Measurements from ENCODE around the gene SCN3A. TPM values are rescaled to one million over a fixed set of nuclear protein-coding genes. Genes with fewer than 3 reads are reported as not detected.

The SCN3A gene
- polyA plus RNA-seq, 1 donor from 2014 or later = 161 TPM

DNA sequence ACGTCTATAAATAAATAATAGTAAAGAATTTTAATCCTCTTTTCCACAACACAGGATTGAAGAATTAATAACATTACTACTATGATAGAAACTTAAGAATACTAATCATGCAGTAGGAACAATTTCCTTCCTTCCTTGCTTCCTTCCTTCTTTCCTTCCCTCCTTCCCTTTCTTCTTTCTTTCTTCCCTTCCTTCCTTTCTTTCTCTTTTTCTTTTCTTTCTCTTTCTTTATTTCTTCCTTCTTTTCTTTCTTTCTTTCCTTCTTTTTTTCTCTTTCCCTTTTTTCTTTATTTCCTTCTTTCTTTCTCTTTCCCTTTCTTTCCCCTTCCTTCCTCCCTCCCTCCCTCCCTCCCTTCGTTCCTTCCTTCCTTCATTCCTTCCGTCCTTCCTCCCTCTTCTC, 77.6 kb downstream of the SCN3A start:
- Histone ChIP-seq H3K9me3 (ENCODE audit: low read length) (no peaks in the 10 kb centered on the region), H3K27me3 (ENCODE audit: insufficient read depth, low read depth, low read length) (no peaks in the 10 kb centered on the region), H3K79me2 (replicated peaks; ENCODE audit: insufficient read depth, low read length) (no peaks in the 10 kb centered on the region), H3K9ac (ENCODE audit: low read length) (no peak overlapping the region), H2AFZ (ENCODE audit: low read depth, low read length) (no peak overlapping the region), H3K27ac (ENCODE audit: low read length) (no peak overlapping the region), H3K9me2 (ENCODE audit: insufficient read depth, low read length) (no peaks in the 10 kb centered on the region), H3K36me3 (ENCODE audit: insufficient read depth, low read length) (peaks cover 9% of the 10 kb centered on the region), H3F3A (ENCODE audit: insufficient read depth, low read length, poor library complexity, severe bottlenecking) (no peaks in the 10 kb centered on the region), H3K4me2 (ENCODE audit: low read length) (no peak overlapping the region), H4K20me1 (ENCODE audit: insufficient read depth) (no peaks in the 10 kb centered on the region), H3K4me3 (ENCODE audit: low read length) (no peak overlapping the region)
- no peak for TF ChIP-seq EZH2 (IDR thresholded peaks at IDR 0.05; ENCODE audit: borderline replicate concordance, insufficient read depth, low read length, poor library complexity, severe bottlenecking)
- TF ChIP-seq EP300 (conservative IDR thresholded peaks at IDR 0.05; ENCODE audit: poor library complexity, severe bottlenecking) = no peak
- TF ChIP-seq, protein P1, sequence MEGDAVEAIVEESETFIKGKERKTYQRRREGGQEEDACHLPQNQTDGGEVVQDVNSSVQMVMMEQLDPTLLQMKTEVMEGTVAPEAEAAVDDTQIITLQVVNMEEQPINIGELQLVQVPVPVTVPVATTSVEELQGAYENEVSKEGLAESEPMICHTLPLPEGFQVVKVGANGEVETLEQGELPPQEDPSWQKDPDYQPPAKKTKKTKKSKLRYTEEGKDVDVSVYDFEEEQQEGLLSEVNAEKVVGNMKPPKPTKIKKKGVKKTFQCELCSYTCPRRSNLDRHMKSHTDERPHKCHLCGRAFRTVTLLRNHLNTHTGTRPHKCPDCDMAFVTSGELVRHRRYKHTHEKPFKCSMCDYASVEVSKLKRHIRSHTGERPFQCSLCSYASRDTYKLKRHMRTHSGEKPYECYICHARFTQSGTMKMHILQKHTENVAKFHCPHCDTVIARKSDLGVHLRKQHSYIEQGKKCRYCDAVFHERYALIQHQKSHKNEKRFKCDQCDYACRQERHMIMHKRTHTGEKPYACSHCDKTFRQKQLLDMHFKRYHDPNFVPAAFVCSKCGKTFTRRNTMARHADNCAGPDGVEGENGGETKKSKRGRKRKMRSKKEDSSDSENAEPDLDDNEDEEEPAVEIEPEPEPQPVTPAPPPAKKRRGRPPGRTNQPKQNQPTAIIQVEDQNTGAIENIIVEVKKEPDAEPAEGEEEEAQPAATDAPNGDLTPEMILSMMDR (IDR thresholded peaks at IDR 0.05; ENCODE audit: poor library complexity, severe bottlenecking) = no peak
- TF ChIP-seq SMC3 (conservative IDR thresholded peaks at IDR 0.05; ENCODE audit: poor library complexity) = no peak
- TF ChIP-seq TAF1 (IDR thresholded peaks at IDR 0.05; ENCODE audit: low read depth) = no peak
- no peak for TF ChIP-seq POLR2AphosphoS5 (IDR thresholded peaks at IDR 0.05)
- TF ChIP-seq MXI1 (conservative IDR thresholded peaks at IDR 0.05; ENCODE audit: poor library complexity, severe bottlenecking) = no peak
- TF ChIP-seq, protein P2, sequence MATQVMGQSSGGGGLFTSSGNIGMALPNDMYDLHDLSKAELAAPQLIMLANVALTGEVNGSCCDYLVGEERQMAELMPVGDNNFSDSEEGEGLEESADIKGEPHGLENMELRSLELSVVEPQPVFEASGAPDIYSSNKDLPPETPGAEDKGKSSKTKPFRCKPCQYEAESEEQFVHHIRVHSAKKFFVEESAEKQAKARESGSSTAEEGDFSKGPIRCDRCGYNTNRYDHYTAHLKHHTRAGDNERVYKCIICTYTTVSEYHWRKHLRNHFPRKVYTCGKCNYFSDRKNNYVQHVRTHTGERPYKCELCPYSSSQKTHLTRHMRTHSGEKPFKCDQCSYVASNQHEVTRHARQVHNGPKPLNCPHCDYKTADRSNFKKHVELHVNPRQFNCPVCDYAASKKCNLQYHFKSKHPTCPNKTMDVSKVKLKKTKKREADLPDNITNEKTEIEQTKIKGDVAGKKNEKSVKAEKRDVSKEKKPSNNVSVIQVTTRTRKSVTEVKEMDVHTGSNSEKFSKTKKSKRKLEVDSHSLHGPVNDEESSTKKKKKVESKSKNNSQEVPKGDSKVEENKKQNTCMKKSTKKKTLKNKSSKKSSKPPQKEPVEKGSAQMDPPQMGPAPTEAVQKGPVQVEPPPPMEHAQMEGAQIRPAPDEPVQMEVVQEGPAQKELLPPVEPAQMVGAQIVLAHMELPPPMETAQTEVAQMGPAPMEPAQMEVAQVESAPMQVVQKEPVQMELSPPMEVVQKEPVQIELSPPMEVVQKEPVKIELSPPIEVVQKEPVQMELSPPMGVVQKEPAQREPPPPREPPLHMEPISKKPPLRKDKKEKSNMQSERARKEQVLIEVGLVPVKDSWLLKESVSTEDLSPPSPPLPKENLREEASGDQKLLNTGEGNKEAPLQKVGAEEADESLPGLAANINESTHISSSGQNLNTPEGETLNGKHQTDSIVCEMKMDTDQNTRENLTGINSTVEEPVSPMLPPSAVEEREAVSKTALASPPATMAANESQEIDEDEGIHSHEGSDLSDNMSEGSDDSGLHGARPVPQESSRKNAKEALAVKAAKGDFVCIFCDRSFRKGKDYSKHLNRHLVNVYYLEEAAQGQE (IDR thresholded peaks at IDR 0.05; ENCODE audit: borderline replicate concordance) = no peak
- no peak for TF ChIP-seq RAD21 (conservative IDR thresholded peaks at IDR 0.05)

DNA sequence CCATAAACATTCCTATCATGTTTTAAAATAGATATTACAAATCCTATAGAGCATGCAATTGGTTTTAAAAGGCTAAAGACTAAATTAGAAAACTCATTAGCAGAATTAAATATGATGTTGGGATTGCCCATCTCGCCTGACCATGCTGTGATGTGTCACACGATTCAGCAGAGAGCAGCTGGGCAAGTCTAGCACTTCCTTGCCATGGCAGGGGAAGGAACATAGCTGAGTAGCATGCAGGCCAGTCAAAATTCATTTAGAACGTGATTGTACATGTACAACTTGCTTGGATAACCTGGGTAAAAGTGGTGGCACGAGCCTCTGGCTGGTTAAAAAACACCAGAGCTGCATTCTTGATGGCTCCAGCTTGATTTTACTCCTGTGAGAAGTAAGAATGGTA, 81.3 kb downstream of the SCN3A start:
- Histone ChIP-seq H3K79me2 (replicated peaks; ENCODE audit: insufficient read depth, low read length) (no peaks in the 10 kb centered on the region), H2AFZ (ENCODE audit: low read depth, low read length) (no peak overlapping the region)

More for the DNA sequence above, 81.3 kb downstream of the SCN3A start:
- TF ChIP-seq MXI1 (conservative IDR thresholded peaks at IDR 0.05; ENCODE audit: poor library complexity, severe bottlenecking) = no peak
- no peak for TF ChIP-seq SMC3 (conservative IDR thresholded peaks at IDR 0.05; ENCODE audit: poor library complexity)
- no peak overlapping the region for H3K9ac ChIP-seq (ENCODE audit: low read length)
- H3K4me3 ChIP-seq (ENCODE audit: low read length) = no peak overlapping the region
- no peaks in the 10 kb centered on the region for H4K20me1 ChIP-seq (ENCODE audit: insufficient read depth)
- no peak overlapping the region for H3K27ac ChIP-seq (ENCODE audit: low read length)
- no peaks in the 10 kb centered on the region for H3K9me2 ChIP-seq (ENCODE audit: insufficient read depth, low read length)
- H3F3A ChIP-seq (ENCODE audit: insufficient read depth, low read length, poor library complexity, severe bottlenecking) = no peaks in the 10 kb centered on the region
- no peaks in the 10 kb centered on the region for H3K9me3 ChIP-seq (ENCODE audit: low read length)
- H3K27me3 ChIP-seq (ENCODE audit: insufficient read depth, low read depth, low read length) = no peaks in the 10 kb centered on the region
- peaks cover 9% of the 10 kb centered on the region for H3K36me3 ChIP-seq (ENCODE audit: insufficient read depth, low read length)
- no peak overlapping the region for H3K4me2 ChIP-seq (ENCODE audit: low read length)

Data from neural cell (in vitro differentiated cells).